Neural progenitor cell (in vitro differentiated cells): ENCODE data around the gene KRTAP29-1. TPM values are rescaled to one million over a fixed set of nuclear protein-coding genes. Genes with fewer than 3 reads are reported as not detected.
"Not testable (repeated sequence)": the region's sequence is repeated elsewhere in the genome, so short reads cannot be mapped to it uniquely, and the experiment has no call there.

ENCODE experiments used
- DNase-seq: peaks from one replicate; pipeline ENCODE4 v3.0.0-alpha.2; 2016; ENCODE audit warnings: low spot score
- H2AFZ ChIP-seq: fragments of 200-600 bp; sonication (generic); replicated peaks from 2 replicates; pipeline ENCODE4 v1.6.1; 2016; ENCODE audit warnings: antibody characterized with exemption
- H3F3A ChIP-seq: fragments of 200-600 bp; sonication (generic); 2 replicates; pipeline ENCODE4 v1.6.1; 2016; ENCODE audit warnings: antibody characterized with exemption, low read depth
- H3K27ac ChIP-seq: fragments of 200-600 bp; sonication (generic); 2 replicates; pipeline ENCODE4 v1.5.1; 2016; ENCODE audit warnings: mild to moderate bottlenecking
- H3K27me3 ChIP-seq: fragments of 200-600 bp; sonication (generic); 2 replicates; pipeline ENCODE4 v1.6.1; 2016; ENCODE audit warnings: mild to moderate bottlenecking, moderate library complexity
- H3K36me3 ChIP-seq: fragments of 200-600 bp; sonication (generic); 2 replicates; pipeline ENCODE4 v1.5.1; 2016
- H3K4me1 ChIP-seq: fragments of 200-600 bp; sonication (generic); 2 replicates; pipeline ENCODE4 v1.6.1; 2016; ENCODE audit warnings: mixed run types
- H3K4me2 ChIP-seq: fragments of 200-600 bp; sonication (generic); 2 replicates; pipeline ENCODE4 v1.6.1; 2016
- H3K4me3 ChIP-seq: fragments of 200-600 bp; sonication (generic); 2 replicates; pipeline ENCODE4 v1.5.1; 2016
- H3K79me2 ChIP-seq: fragments of 200-600 bp; sonication (generic); 2 replicates; pipeline ENCODE4 v1.6.1; 2016; ENCODE audit warnings: low read depth
- H3K9ac ChIP-seq: fragments of 200-600 bp; sonication (generic); 2 replicates; pipeline ENCODE4 v1.6.1; 2016
- H3K9me3 ChIP-seq: fragments of 200-600 bp; sonication (generic); 2 replicates; pipeline ENCODE4 v1.5.1; 2016; ENCODE audit warnings: low read depth
- H4K20me1 ChIP-seq: fragments of 200-600 bp; sonication (generic); 2 replicates; pipeline ENCODE4 v1.6.1; 2016; ENCODE audit warnings: low read depth
- H3K27ac Mint-ChIP-seq: 3 replicates; pipeline ENCODE4 v1.8.0; 2021; ENCODE audit warnings: mixed read lengths
- H3K27me3 Mint-ChIP-seq: 2 replicates; pipeline ENCODE4 v1.8.0; 2022; ENCODE audit warnings: low read depth, mild to moderate bottlenecking, inconsistent platforms, moderate library complexity, mixed read lengths; ENCODE audit not compliant: insufficient read depth
- H3K36me3 Mint-ChIP-seq: 3 replicates; pipeline ENCODE4 v1.8.0; 2021; ENCODE audit warnings: mixed read lengths
- H3K4me1 Mint-ChIP-seq: 3 replicates; pipeline ENCODE4 v1.8.0; 2021; ENCODE audit warnings: mixed read lengths
- H3K4me3 Mint-ChIP-seq: 3 replicates; pipeline ENCODE4 v1.8.0; 2021; ENCODE audit warnings: mild to moderate bottlenecking, moderate library complexity, mixed read lengths
- H3K9me3 Mint-ChIP-seq: 3 replicates; pipeline ENCODE4 v1.8.0; 2020; ENCODE audit warnings: mixed read lengths
- EZH2 ChIP-seq: fragments of 200-600 bp; sonication (generic); IDR thresholded peaks from 2 replicates; pipeline ENCODE4 v1.6.1; 2017; ENCODE audit warnings: antibody characterized with exemption, mild to moderate bottlenecking, moderate library complexity
- EZH2phosphoT487 ChIP-seq: fragments of 200-600 bp; sonication (generic); IDR thresholded peaks from 2 replicates; pipeline ENCODE4 v1.6.1; 2017; ENCODE audit warnings: antibody characterized with exemption
- total RNA-seq: library from RNA; depleted of rRNA; stranded (reverse); fragments of >200 nt; gene quantifications from 2 replicates; pipeline ENCODE4 v1.2.3, GENCODE V29; 2015; ENCODE audit warnings: low replicate concordance
- TF ChIP-seq, protein P1 (sequence below): fragments of 200-600 bp; sonication (generic); IDR thresholded peaks from 2 replicates; pipeline ENCODE4 v1.5.1; 2017; ENCODE audit warnings: antibody characterized with exemption, mild to moderate bottlenecking

KRTAP29-1 gene, protein sequence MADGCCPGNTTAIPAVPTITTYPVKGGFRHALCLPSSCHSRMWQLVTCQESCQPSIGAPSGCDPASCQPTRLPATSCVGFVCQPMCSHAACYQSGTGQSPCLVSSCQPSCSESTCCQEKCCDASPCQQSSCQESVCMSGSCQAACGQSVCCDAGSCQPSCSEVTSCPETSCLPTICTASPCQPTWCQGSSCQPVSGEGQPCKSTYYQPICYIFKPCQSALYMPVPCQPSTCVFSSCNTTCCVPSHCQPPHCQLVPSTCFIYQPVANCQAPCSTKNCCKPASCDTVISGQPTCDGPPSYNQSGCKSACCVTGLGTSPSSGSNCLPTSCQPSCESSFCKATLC
- total RNA-seq = not detected in 2 replicates

DNA sequence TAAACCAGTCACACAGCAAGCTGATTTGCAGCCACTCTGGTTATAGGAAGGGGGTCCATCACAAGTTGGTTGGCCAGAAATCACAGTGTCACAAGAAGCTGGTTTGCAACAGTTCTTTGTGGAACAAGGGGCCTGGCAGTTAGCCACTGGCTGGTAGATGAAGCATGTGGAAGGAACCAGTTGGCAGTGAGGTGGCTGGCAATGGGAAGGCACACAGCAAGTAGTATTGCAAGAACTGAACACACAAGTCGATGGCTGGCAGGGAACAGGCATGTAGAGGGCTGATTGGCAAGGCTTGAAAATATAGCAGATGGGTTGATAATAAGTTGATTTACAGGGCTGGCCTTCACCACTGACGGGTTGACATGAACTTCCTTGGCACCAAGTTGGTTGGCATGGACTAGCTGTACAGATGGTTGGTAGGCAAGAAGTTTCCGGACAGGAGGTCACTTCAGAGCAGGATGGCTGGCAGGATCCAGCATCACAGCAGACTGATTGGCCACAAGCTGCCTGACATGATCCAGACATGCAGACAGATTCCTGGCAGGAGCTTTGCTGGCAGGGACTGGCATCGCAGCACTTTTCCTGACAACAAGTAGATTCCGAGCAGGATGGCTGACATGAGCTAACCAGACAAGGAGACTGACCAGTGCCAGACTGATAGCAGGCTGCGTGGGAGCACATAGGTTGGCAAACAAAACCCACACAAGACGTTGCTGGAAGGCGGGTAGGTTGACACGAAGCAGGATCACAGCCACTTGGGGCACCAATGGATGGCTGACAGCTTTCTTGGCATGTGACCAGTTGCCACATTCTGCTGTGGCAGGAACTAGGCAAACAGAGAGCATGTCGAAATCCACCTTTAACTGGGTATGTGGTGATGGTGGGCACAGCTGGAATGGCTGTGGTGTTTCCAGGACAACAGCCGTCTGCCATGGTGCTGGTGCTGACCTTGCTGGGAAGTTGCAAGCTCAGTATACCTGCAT, at the start of gene KRTAP29-1:
Gene KRTAP29-1 (minus strand): TSS at position 936 of the 986 bp plus-strand sequence. CDS start 0 bp downstream, at position 936.
- no peak for DNase-seq
- no peaks in the 10 kb centered on the region for H3K4me1 ChIP-seq
- Mint-ChIP-seq H3K4me3 (no peak within 1 kb of the TSS), H3K27me3 (peaks cover 4% of the 10 kb centered on the region), H3K4me1 (no peaks in the 10 kb centered on the region), H3K9me3 (no peaks in the 10 kb centered on the region), H3K27ac (no peak within 1 kb of the TSS), H3K36me3 (no peaks in the 10 kb centered on the region)
- H3K4me2 ChIP-seq = no peak within 1 kb of the TSS
- H3K79me2 ChIP-seq = no peaks in the 10 kb centered on the region
- H4K20me1 ChIP-seq = no peaks in the 10 kb centered on the region
- H3K27me3 ChIP-seq = no peaks in the 10 kb centered on the region
- no peaks in the 10 kb centered on the region for H3F3A ChIP-seq
- H2AFZ ChIP-seq = no peak within 1 kb of the TSS
- no peak within 1 kb of the TSS for H3K9ac ChIP-seq
- H3K27ac ChIP-seq = no peak within 1 kb of the TSS
- no peaks in the 10 kb centered on the region for H3K36me3 ChIP-seq
- H3K9me3 ChIP-seq = no peaks in the 10 kb centered on the region
- no peak within 1 kb of the TSS for H3K4me3 ChIP-seq
- TF ChIP-seq, protein P1, sequence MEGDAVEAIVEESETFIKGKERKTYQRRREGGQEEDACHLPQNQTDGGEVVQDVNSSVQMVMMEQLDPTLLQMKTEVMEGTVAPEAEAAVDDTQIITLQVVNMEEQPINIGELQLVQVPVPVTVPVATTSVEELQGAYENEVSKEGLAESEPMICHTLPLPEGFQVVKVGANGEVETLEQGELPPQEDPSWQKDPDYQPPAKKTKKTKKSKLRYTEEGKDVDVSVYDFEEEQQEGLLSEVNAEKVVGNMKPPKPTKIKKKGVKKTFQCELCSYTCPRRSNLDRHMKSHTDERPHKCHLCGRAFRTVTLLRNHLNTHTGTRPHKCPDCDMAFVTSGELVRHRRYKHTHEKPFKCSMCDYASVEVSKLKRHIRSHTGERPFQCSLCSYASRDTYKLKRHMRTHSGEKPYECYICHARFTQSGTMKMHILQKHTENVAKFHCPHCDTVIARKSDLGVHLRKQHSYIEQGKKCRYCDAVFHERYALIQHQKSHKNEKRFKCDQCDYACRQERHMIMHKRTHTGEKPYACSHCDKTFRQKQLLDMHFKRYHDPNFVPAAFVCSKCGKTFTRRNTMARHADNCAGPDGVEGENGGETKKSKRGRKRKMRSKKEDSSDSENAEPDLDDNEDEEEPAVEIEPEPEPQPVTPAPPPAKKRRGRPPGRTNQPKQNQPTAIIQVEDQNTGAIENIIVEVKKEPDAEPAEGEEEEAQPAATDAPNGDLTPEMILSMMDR = no peak

DNA sequence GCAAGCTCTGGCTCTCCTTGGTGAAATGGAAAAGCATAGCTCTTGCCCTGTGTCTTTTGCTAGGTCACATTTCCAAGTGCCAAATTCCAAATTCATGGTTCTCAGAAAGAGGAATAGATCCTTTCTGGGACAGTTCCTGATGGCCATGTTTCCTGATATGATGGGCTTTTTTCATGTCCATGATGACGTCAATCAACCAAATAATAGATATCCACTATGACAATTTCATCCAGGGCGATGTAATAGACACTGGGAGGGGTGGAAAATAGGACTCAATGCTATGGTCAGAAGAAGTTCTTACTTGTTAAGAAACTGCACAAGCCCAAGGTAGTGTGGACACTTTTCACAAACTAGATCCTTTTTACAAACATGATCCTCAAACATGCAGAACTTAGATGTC, 48.5 kb upstream of the KRTAP29-1 start:
- peaks cover 2% of the 10 kb centered on the region for H3K9me3 ChIP-seq
- Mint-ChIP-seq H3K4me1 (no peaks in the 10 kb centered on the region), H3K36me3 (no peaks in the 10 kb centered on the region), H3K27me3 (peaks cover 5% of the 10 kb centered on the region), H3K27ac (no peak overlapping the region), H3K4me3 (no peak overlapping the region), H3K9me3 (no peaks in the 10 kb centered on the region)
- no peak for DNase-seq
- TF ChIP-seq, protein P1 = no peak
- TF ChIP-seq EZH2 = no peak
- no peak for TF ChIP-seq EZH2phosphoT487
- H4K20me1 ChIP-seq = no peaks in the 10 kb centered on the region
- no peak overlapping the region for H3K4me2 ChIP-seq
- no peaks in the 10 kb centered on the region for H3K27me3 ChIP-seq
- no peak overlapping the region for H2AFZ ChIP-seq
- H3K9ac ChIP-seq = no peak overlapping the region
- H3K27ac ChIP-seq = no peak overlapping the region
- H3K4me1 ChIP-seq = no peaks in the 10 kb centered on the region
- no peaks in the 10 kb centered on the region for H3F3A ChIP-seq
- no peaks in the 10 kb centered on the region for H3K79me2 ChIP-seq
- H3K4me3 ChIP-seq = no peak overlapping the region
- H3K36me3 ChIP-seq = no peaks in the 10 kb centered on the region

DNA sequence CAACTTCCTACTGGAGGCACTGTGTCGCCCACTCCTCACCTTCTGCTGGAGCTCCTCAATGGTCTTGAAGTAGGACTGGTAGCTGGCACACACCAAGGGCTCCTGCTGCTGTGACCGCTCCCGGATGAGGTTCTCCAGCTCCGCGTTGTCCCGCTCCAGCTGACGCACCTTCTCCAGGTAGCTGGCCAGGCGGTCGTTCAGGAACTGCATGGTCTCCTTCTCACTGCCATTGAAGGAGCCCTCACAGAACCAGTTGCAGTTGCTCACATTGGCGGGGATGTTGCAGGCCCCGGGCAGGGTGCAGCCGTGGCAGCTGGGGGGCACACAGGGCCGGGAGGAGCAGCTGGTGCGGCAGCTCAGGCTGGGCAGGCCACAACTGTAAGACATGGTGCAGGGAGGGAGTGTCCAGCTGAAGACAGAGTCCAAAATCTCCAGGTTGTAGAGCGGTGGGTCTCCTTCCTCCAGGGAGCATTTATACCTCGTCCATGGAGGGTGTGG, 47.8 kb upstream of the KRTAP29-1 start, which contains the start of gene KRT33A:
Gene KRT33A (minus strand): TSS at position 448 of the 498 bp plus-strand sequence. CDS start 61 bp downstream, at position 387.
- H4K20me1 ChIP-seq, H3K36me3 ChIP-seq, H3K9me3 ChIP-seq, DNase-seq, H3K4me3 ChIP-seq, H2AFZ ChIP-seq, H3K4me2 ChIP-seq, H3K9ac ChIP-seq, H3K79me2 ChIP-seq, H3K27me3 ChIP-seq, H3F3A ChIP-seq, H3K4me1 ChIP-seq, H3K9me3 Mint-ChIP-seq, H3K27me3 Mint-ChIP-seq, H3K4me3 Mint-ChIP-seq, H3K27ac ChIP-seq, H3K36me3 Mint-ChIP-seq, H3K27ac Mint-ChIP-seq, H3K4me1 Mint-ChIP-seq: not testable (repeated sequence)
